K562 (cell line): Measurements from ENCODE around the gene RGS7BP. TPM values are rescaled to one million over a fixed set of nuclear protein-coding genes. Genes with fewer than 3 reads are reported as not detected.
A peak's percentile ranks its signal among the peaks of the same experiment; 100 is the strongest.

Experiments used
- ATAC-seq: fragments of 200-7000 bp; cut with Tn5 transposase; 3 replicates; pipeline ENCODE4 v1.9.1; 2020; ENCODE audit warnings: moderate library complexity
- BruUV-seq: library from RNA; stranded (reverse); fragments of 400-500 nt; replicated peaks from 2 replicates; lab custom pipeline; 2021; lab: Mats Ljungman, UMichigan
- CTCF ChIA-PET: fragments of 300-600 bp; formaldehyde crosslinking; extraction: SDS; loops from one replicate; lab custom pipeline; 2021; ENCODE audit warnings: low intra/inter-chr PET ratio; lab: Yijun Ruan, JAX
- POLR2A ChIA-PET: fragments of 300-600, 350-650 bp; sonication (Branson Sonifier 250); formaldehyde crosslinking; extraction: SDS; loops from one replicate; lab custom pipeline; 2021; ENCODE audit warnings: antibody characterized with exemption, inconsistent platforms; lab: Yijun Ruan, JAX
- DNase-seq, 4 experiments: peaks; one replicate each; pipeline versions ENCODE4 v3.0.0 to v3.0.0-alpha.2; 2011 to 2018; ENCODE audit warnings: low spot score in 3 of 4, mixed read lengths in 3 of 4; ENCODE audit errors: extremely low read depth in 1 of 4
- FAIRE-seq: peaks from 2 replicates; lab custom pipeline; 2011; peaks lifted over from hg19 to GRCh38; lab: Jason Lieb, UNC
- H2AFZ ChIP-seq: 2 replicates; pipeline ENCODE4 v1.6.0; 2011; ENCODE audit warnings: low read depth, low read length, control low read depth, inconsistent platforms
- H3K27ac ChIP-seq: fragments of 200-600 bp; 3 replicates; pipeline ENCODE4 v1.8.0; 2011; ENCODE audit warnings: low read depth, mild to moderate bottlenecking, control low read depth, inconsistent platforms, low read length, moderate library complexity, mixed read lengths; ENCODE audit errors: extremely low read depth
- H3K27me3 ChIP-seq, 2 experiments: fragments of 300-600 bp in 1 of 2; 2 replicates in 1 of 2; 3 replicates in 1 of 2; pipeline versions ENCODE4 v1.6.0 to v1.8.0; 2011; ENCODE audit warnings: inconsistent platforms in 2 of 2, low read length in 2 of 2, mild to moderate bottlenecking in 1 of 2, mixed read lengths in 1 of 2, moderate library complexity in 1 of 2; ENCODE audit not compliant: control insufficient read depth in 2 of 2, insufficient read depth in 2 of 2
- H3K36me3 ChIP-seq: fragments of 300-600 bp; 3 replicates; pipeline ENCODE4 v1.8.0; 2011; ENCODE audit warnings: mild to moderate bottlenecking, low read length, inconsistent platforms; ENCODE audit not compliant: control insufficient read depth, insufficient read depth
- H3K4me1 ChIP-seq, 2 experiments: fragments of 200-600 bp in 1 of 2; replicated peaks in 1 of 2; 2 replicates in 1 of 2; 3 replicates in 1 of 2; pipeline versions ENCODE4 v1.5.1 to v1.8.0; 2011; ENCODE audit warnings: inconsistent platforms in 2 of 2, low read length in 2 of 2, mild to moderate bottlenecking in 1 of 2, mixed read lengths in 1 of 2, moderate library complexity in 1 of 2; ENCODE audit not compliant: control insufficient read depth in 2 of 2, insufficient read depth in 2 of 2
- H3K4me2 ChIP-seq: 2 replicates; pipeline ENCODE4 v1.6.1; 2011; ENCODE audit warnings: low read length, control low read depth, inconsistent platforms, mixed read lengths; ENCODE audit not compliant: insufficient read depth
- H3K4me3 ChIP-seq: fragments of 200-600 bp; sonication (generic), shearing (Covaris generic); 2 replicates; pipeline ENCODE4 v1.5.1; 2016; ENCODE audit warnings: control low read depth, inconsistent platforms
- H3K79me2 ChIP-seq: fragments of 200-600 bp; 3 replicates; pipeline ENCODE4 v1.8.0; 2011; ENCODE audit warnings: low read length, inconsistent platforms; ENCODE audit not compliant: control insufficient read depth, insufficient read depth
- H3K9ac ChIP-seq, 2 experiments: 2 replicates each; pipeline versions ENCODE4 v1.6.0 to v1.6.1; 2011; ENCODE audit warnings: low read depth in 2 of 2, low read length in 2 of 2, control low read depth in 1 of 2, inconsistent platforms in 1 of 2, mild to moderate bottlenecking in 1 of 2, mixed read lengths in 1 of 2; ENCODE audit not compliant: insufficient read depth in 1 of 2
- H3K9me1 ChIP-seq: one replicate; pipeline ENCODE4 v1.6.0; 2011; ENCODE audit warnings: inconsistent platforms, mild to moderate bottlenecking, low read length, moderate library complexity; ENCODE audit not compliant: control insufficient read depth, insufficient read depth
- H3K9me3 ChIP-seq: replicated peaks from 2 replicates; pipeline ENCODE4 v1.5.1; 2011; ENCODE audit warnings: low read depth, low read length, inconsistent platforms; ENCODE audit not compliant: control insufficient read depth, insufficient read depth
- H4K20me1 ChIP-seq: replicated peaks from 2 replicates; pipeline ENCODE4 v1.6.1; 2011; ENCODE audit warnings: low read length, inconsistent platforms, mixed read lengths; ENCODE audit not compliant: control insufficient read depth, insufficient read depth
- NR1H2 ChIP-seq: sonication (generic); formaldehyde crosslinking; IDR thresholded peaks from 2 replicates; pipeline ENCODE4 v1.4.0; 2020; ENCODE audit warnings: mild to moderate bottlenecking, missing genetic modification reagents
- WGBS: fragments of 100-300 bp; shearing (Covaris generic); methylation state at CpG from one replicate; pipeline ENCODE4 v1.1.6; 2016; ENCODE audit warnings: low coverage, mixed read lengths; ENCODE audit not compliant: insufficient coverage; ENCODE audit errors: missing lambda C conversion rate; 5-methylcytosine and 5-hydroxymethylcytosine counted together
- in situ Hi-C: fragments of 300-500 bp; cut with MboI; formaldehyde crosslinking; loops from 4 replicates; pipeline ENCODE4 v1.15.0; 2018; ENCODE audit warnings: inconsistent platforms, mixed read lengths
- intact Hi-C: fragments of 100-400 bp; cut with micrococcal nuclease; formaldehyde crosslinking; loops from 2 replicates; pipeline ENCODE4 v1.14.2; 2022
- polyA plus RNA-seq, 8 experiments: library from polyadenylated mRNA; depleted of rRNA in 4 of 8; stranded (reverse) in 5 of 8; unstranded in 3 of 8; fragments of >200 nt; fragmentation: Nextera tagmentation in 2 of 8; fragmentation: Illumina TruSeq in 1 of 8; extraction: Ambion mirVana in 2 of 8; extraction: Trizol in 1 of 8; gene quantifications; 2 replicates each; pipeline versions ENCODE4 v1.2.1 to v1.2.3, GENCODE V29; 2011 to 2014; ENCODE audit warnings: inconsistent platforms in 1 of 8, missing spikeins in 1 of 8
- total RNA-seq, 7 experiments: library from RNA; depleted of rRNA in 6 of 7; stranded (reverse); fragments of >200 nt in 6 of 7; fragmentation: Illumina TruSeq in 2 of 7; extraction: Trizol in 2 of 7; gene quantifications; 2 replicates each; pipeline versions ENCODE4 v1.2.1 to v1.2.3, GENCODE V29; 2011 to 2021; ENCODE audit warnings: low replicate concordance in 1 of 7
- TF ChIP-seq, protein P1 (sequence below), 3 experiments: IDR thresholded peaks in 2 of 3; conservative IDR thresholded peaks in 1 of 3; 2 replicates each; pipeline ENCODE4 v1.5.1; 2011 to 2012; ENCODE audit warnings: low read length in 3 of 3, mild to moderate bottlenecking in 3 of 3, control low read depth in 2 of 3, improper control_type of control experiment in 1 of 3, inconsistent platforms in 1 of 3, low read depth in 1 of 3, mixed read lengths in 1 of 3, moderate library complexity in 1 of 3; ENCODE audit not compliant: insufficient read depth in 2 of 3

Gene RGS7BP
- total and polyA plus RNA-seq, 9 of the 15 experiments (the other 6 are each of a cell fraction or from before 2014, with no cell fraction given) = not detected

DNA sequence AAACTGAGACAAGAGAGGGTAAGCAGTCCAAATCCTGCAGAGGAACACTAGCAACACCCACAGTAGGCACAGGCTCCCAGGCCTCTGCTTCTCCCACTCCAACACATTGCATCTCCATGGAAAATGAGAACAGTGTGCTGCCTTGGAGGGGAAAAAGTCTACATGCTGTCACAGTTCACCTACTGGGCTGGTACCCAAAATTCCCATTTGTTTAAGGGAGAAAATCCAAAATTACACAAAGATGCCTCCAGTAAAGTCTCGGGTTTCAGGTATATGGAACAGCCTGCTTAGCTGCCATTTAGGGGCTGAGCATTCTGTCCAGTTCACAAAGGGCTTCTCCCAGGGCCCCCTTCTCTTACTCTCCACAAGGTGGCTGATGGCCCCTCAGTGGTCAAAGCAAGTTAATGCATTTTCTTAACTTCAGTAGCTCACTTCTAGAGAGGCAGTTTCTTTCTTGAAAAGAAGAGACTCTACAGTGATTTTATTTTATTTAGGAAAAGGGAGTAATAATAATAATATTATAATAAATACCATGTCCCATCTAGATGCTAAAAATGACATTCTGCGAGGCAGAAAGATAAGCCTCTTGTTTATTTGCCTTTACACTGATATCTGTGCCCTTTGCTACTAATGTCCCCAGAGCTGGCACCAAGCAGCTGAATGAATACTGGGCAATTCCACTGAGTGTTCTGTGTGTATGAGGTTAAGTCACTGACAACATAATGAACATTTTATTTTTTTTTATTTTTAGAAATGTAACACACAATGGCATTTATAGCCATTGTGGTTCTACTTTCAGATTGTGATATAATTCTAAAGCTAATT, 89.4 kb downstream of the RGS7BP start:
- H3K9me3 ChIP-seq = no peaks in the 10 kb centered on the region
- TF ChIP-seq, protein P1, sequence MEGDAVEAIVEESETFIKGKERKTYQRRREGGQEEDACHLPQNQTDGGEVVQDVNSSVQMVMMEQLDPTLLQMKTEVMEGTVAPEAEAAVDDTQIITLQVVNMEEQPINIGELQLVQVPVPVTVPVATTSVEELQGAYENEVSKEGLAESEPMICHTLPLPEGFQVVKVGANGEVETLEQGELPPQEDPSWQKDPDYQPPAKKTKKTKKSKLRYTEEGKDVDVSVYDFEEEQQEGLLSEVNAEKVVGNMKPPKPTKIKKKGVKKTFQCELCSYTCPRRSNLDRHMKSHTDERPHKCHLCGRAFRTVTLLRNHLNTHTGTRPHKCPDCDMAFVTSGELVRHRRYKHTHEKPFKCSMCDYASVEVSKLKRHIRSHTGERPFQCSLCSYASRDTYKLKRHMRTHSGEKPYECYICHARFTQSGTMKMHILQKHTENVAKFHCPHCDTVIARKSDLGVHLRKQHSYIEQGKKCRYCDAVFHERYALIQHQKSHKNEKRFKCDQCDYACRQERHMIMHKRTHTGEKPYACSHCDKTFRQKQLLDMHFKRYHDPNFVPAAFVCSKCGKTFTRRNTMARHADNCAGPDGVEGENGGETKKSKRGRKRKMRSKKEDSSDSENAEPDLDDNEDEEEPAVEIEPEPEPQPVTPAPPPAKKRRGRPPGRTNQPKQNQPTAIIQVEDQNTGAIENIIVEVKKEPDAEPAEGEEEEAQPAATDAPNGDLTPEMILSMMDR (IDR thresholded peaks at IDR 0.05 in 2 of 3, conservative IDR thresholded peaks at IDR 0.05 in 1 of 3; ENCODE audit: insufficient read depth in 2 of 3, low read depth in 1 of 3, low read length in 3 of 3) = peak; percentile 36 to 81 (median 38); a peak in 5 of 6 replicates
- TF ChIP-seq NR1H2 (CRISPR knock-in tag) = no peak
- TF ChIP-seq, all 486 proteins: peak for 1
- Histone ChIP-seq H3K36me3 (no peaks in the 10 kb centered on the region), H3K4me1 (no peaks in the 10 kb centered on the region), H3K79me2 (no peaks in the 10 kb centered on the region), H2AFZ (no peak overlapping the region), H3K9ac (no peak overlapping the region), H3K4me2 (no peak overlapping the region), H3K4me3 (no peak overlapping the region), H4K20me1 (no peaks in the 10 kb centered on the region), H3K27me3 (no peaks in the 10 kb centered on the region), H3K9me1 (no peaks in the 10 kb centered on the region), H3K27ac (no peak overlapping the region)
- BruUV-seq = no TSS peak
- DNase-seq (peak in 2 of 4 experiments; percentile 11 to 15), FAIRE-seq (no peak), ATAC-seq (peak; percentile 83)
- in situ Hi-C loops = no loop called here
- CTCF ChIA-PET = no interaction called here
- 2% methylated on average over 2 of the region's 2 CpGs for WGBS
- POLR2A ChIA-PET = interaction anchor here (0.7 kb wide), 1 partner anchor 24 kb away, joined by 3 read pairs; no protein-coding TSS in a partner anchor
- intact Hi-C loops = no loop called here
